IPS DF 4.7 (cell line): ENCODE results near the gene MRPS31.
"Not testable (repeated sequence)": the region's sequence is repeated elsewhere in the genome, so short reads cannot be mapped to it uniquely, and the experiment has no call there.

Experiments
- DNase-seq: peaks from one replicate; pipeline ENCODE4 v3.0.0-alpha.2; 2013; ENCODE audit warnings: low spot score; ENCODE audit errors: extremely low read depth

The MRPS31 gene

GRCh38 chr13:40762849-40763248 is 8.1 kb downstream of the MRPS31 start:
- no peak for DNase-seq

DNA sequence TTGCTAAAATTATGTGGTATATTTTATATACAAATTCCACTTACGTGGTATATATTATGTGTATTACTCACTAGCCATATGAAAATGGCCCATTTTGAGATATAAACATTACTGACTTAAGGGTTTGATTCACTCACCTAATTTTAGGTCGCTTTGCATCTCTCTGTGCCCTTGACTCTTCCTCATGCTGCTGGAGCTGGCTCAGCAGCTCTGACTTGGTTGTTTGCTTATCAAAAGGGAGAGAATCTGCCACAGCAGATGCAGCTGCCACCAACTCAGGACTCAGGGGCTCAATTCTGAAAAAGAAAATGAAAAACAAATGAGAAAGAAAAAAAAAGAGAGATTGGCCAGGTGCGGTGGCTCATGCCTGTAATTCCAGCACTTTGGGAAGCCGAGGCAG is 12.2 kb downstream of the MRPS31 start:
- DNase-seq, result no peak

- no peak for DNase-seq
Observed at GRCh38 chr13:40756042-40756441, 14.9 kb downstream of the MRPS31 start.

DNA sequence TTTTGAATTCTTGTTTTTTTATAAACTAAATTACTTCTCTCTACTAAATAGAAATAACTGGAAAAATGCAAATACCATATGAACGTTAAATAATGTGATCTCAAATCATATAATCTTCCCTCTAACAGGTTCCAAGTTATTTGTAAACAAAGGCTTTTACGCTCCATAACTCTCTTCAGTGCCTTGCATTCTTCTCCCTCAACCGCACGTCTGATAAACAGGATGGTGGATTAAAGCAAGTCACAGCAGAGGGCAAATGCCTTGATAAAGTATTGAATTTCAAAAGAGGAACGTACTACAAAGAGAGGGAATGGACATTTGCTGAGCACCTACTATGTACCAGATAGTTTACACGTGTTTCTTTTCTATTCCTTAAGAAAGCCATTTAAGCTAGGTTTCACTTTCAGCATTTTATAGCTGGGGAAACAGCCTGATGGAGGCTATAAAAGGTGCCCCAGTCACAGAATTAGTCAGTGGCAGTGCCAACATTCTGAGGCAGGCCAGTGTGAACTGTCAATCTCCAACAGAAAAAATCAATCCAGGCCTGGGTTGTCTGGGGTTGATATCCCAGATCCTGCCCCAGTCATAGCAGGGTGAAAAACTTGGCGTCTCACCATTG is 15.8 kb downstream of the MRPS31 start:
- no peak for DNase-seq

GRCh38 chr13:40749327-40749726 is 21.7 kb downstream of the MRPS31 start:
- DNase-seq, result no peak

DNA sequence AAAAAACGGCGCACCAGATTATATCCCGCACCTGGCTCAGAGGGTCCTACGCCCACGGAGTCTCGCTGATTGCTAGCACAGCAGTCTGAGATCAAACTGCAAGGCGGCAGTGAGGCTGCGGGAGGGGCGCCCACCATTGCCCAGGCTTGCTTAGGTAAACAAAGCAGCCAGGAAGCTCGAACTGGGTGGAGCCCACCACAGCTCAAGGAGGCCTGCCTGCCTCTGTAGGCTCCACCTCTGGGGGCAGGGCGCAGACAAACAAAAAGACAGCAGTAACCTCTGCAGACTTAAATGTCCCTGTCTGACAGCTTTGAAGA is 35.8 kb downstream of the MRPS31 start:
- not testable (repeated sequence) for DNase-seq

GRCh38 chr13:40734536-40735231 is 36.3 kb downstream of the MRPS31 start:
- not testable (repeated sequence) for DNase-seq

GRCh38 chr13:40732658-40733057 is 38.3 kb downstream of the MRPS31 start:
- no peak for DNase-seq

DNA sequence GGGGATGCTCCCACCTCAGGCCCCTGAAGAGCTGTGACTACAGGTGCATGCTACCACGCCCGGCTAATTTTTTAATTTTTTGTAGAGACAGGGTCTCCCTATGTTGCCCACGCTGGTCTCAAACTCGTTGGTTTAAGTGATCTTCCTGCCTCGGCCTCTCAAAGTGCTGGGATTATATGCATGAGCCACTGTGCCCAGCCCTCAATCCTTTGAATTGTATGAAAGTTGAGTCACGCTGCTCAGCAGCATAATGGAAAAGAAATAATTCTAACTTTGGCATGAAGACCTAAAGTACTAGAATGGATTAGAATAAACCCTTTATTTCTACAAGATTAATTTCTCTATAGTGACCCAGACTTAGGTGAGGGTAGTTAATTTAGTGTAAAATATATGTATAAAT is 42.4 kb downstream of the MRPS31 start:
- DNase-seq, result no peak

GRCh38 chr13:40714433-40714832 is 56.6 kb downstream of the MRPS31 start:
- DNase-seq, result not testable (repeated sequence)

- no peak for DNase-seq
Observed at GRCh38 chr13:40706439-40706838, 64.6 kb downstream of the MRPS31 start.

DNA sequence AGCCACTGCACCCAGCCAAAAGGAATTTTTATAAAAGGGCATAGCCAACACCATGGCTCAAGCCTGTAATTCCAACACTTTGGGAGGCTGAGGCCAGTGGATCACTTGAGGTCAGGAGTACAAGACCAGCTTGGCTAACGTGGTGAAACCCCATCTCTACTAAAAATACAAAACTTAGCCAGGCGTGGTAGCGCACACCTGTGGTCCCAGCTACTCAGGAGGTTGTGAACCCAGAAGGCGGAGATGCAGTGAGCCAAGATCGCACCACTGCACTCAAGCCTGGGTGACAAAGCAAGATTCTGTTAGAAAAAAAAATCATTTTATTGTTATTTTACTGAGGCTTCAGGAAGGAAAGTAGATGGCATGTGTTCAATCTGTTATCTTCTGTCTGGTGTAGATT is 73.3 kb downstream of the MRPS31 start:
- no peak for DNase-seq

DNA sequence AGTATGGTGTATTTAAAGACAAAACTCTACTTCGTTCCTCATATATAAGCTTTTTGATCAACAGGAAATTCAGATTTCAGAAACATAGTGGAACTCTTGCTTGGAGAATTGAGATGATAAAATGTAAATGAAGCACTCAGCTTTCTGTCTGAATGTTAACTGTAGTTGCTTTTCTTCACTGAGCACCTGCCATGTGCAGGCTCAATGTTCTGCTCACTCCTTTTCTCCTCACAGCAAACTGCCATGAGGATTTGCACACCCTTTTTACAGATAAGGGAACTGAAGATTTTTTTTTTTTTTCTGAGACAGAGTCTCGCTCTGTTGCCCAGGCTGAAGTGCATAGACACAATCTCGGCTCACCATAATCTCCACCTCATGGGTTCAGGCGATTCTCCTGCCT is 76.6 kb downstream of the MRPS31 start:
- DNase-seq, result no peak

GRCh38 chr13:40692946-40693345 is 78.0 kb downstream of the MRPS31 start:
- no peak for DNase-seq

DNA sequence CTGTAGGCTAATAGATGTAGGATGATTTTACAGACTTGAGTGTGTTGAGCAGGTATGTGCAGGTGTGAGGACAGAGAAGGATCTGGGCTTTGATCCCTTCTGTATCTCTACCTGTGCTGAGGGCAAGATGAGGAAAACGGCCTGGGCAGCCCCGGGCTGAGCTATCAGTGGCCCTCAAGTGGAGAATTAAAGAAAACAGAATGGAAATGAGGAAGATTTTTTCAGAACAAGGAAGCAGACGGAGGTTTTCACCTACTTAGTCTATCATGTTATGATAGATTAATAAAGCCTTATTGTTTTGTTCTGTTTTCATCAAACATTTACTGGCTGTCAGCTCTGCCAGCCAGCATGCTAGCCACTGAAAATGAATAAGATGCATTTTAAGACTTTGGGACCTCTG is 82.2 kb downstream of the MRPS31 start:
- no peak for DNase-seq

DNA sequence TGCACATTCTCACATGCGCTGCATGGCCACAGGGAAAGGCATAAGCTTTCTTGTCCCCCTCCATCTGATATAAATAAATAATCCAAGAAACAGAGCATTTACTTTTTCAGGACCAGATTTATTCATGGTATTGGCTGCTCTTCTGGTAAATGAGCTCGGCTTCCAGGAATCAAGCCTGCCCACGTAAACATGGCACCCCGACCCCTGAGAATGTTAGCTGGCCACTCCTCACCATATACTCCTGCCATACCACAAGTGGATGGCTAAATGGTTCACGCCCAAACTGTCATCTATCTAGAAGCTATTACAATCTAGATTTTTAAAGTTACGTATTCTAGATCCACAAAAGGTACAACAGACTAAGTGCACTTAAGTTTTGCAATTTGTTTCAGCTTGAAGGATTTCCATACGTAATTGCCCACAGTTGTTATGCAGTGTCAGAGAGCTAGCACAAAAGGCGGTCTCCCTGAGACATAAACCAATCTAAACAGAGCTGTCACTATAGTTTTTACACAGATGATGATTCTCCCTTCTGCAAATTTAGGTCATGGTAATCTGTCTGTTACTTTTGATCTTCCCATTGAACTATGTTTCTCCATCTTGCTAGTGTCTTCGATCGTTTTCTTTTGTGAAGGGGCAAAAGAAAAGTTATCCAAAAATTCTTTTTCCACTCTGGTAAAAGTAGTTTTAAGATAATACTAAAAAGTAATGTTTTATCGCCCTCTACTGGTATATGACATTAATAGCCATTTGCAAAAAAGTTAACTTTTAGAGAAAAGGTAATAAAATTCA is 88.3 kb downstream of the MRPS31 start:
- DNase-seq, result no peak

- no peak for DNase-seq
Observed at GRCh38 chr13:40681341-40682146, 89.4 kb downstream of the MRPS31 start.

DNA sequence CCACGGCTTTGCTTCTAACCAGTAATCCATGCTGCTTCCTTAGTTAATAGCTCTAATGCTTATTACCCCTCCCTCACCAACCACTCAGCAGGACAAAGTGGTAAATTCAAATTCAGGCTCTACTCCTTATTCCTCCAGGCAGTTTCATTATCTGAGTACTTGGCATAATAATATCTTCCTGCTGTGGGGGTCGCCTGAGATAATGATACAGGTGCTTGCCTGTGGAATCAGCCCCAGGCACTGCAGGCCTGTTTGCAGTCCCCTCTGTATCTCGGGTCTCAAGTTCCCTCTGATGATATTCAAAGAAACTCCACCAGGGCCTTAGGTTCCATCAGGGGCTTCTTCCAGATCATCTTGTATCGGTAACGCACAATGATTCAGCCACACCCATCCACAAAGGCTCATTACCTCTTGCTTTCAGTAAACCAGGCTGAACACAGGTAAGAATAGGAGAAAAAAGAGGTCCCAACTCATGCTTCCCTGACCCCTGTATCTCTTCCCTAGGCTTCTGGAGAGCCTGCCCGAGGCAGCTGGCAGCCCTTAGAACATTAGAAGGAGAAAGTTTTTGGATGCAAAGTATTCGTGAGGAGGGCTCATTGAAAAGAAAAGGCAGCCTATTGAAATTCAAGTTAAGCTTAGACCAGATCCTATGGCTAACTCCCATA is 90.2 kb downstream of the MRPS31 start:
- DNase-seq, result peak; percentile 74

- DNase-seq, result no peak
Observed at GRCh38 chr13:40679480-40679985, 91.5 kb downstream of the MRPS31 start.
